ENCODE data around the gene CAB39. TPM values are rescaled to one million over a fixed set of nuclear protein-coding genes. Genes with fewer than 3 reads are reported as not detected.

The CAB39 gene
- total RNA-seq, 4 donors from 2014 or later: 67.3 to 137 (median 123) TPM

GRCh38 chr2:230869914-230870543 is 157.4 kb downstream of the CAB39 start:
- Histone ChIP-seq H3K9me3 (no peaks in the 10 kb centered on the region), H3K36me3 (no peaks in the 10 kb centered on the region), H3K27me3 (no peaks in the 10 kb centered on the region), H3K4me3 (peak overlapping the region in 2 of 4 donors; percentile 4 to 96), H3K27ac (peak overlapping the region; percentile 93 to 96 (median 95)), H3K4me1 (peaks cover 50 to 91% (median 86%) of the 10 kb centered on the region in 4 donors)
- 60% methylated on average over 11 of the region's 11 CpGs; no CpG with 5 or more reads in 1 of the 2 donors for WGBS, 2 donors (ENCODE audit: low coverage in 1 of 2)
- TF ChIP-seq POLR2A (IDR thresholded peaks at IDR 0.05): no peak
- no peak for TF ChIP-seq POLR2AphosphoS5 (IDR thresholded peaks at IDR 0.05)
- no peak for TF ChIP-seq EP300 (IDR thresholded peaks at IDR 0.05; ENCODE audit: low read depth)
- no peak for TF ChIP-seq CTCF (IDR thresholded peaks at IDR 0.05)
- in situ Hi-C loops (cut with MboI; ENCODE audit: low pct_ligation_motif_present in 1 of 4, low pct_unique_long_range_greater_than_20kb in 1 of 4, low sequenced_read_pairs in 3 of 4) (no loop called here), intact Hi-C loops (cut with DNase I; ENCODE audit: low total_unique reads) (no loop called here)
- peak; percentile 27 for DNase-seq

Small RNA genes within 50 kb of the gene (small RNA-seq; reads per million reads assigned to genes)
- 0 reads per million in 4 donors for gene BANF1P3
- 0 reads per million in 4 donors for gene RNU6-268P

Other genes starting within 250 kb of the CAB39 start
- 1,000 to 10,000 TPM in 3 of 4 donors, 100 to 1,000 TPM in 1; 911 to 2,535 (median 1,776) TPM for gene ITM2C, start 152.1 kb downstream of the CAB39 start, total RNA-seq
- gene GPR55, start 212.4 kb downstream of the CAB39 start, total RNA-seq: 10 to 100 TPM in 1 of 4 donors, 1 to 10 TPM in 2, under 1 TPM in 1; 0.40 to 16.1 (median 2.0) TPM